ENCODE results near the gene IGFBPL1.

IGFBPL1 gene

GRCh38 chr9:38375572-38375963 is 48.7 kb downstream of the IGFBPL1 start:
- DNase-seq, result no peak

- no peak for DNase-seq
Observed at GRCh38 chr9:38374847-38375571, 49.2 kb downstream of the IGFBPL1 start.

- DNase-seq, result no peak
Observed at GRCh38 chr9:38373679-38374078, 50.6 kb downstream of the IGFBPL1 start.

- no peak for DNase-seq
Observed at GRCh38 chr9:38372762-38373619, 51.3 kb downstream of the IGFBPL1 start.

GRCh38 chr9:38371495-38371894 is 52.8 kb downstream of the IGFBPL1 start:
- peak; percentile 12 to 36 for DNase-seq

GRCh38 chr9:38370176-38370575 is 54.1 kb downstream of the IGFBPL1 start:
- no peak for DNase-seq

GRCh38 chr9:38368731-38369130 is 55.5 kb downstream of the IGFBPL1 start:
- no peak for DNase-seq

- DNase-seq, result no peak
Observed at GRCh38 chr9:38367898-38368297, 56.4 kb downstream of the IGFBPL1 start.

- no peak for DNase-seq
Observed at GRCh38 chr9:38363589-38363925, 60.7 kb downstream of the IGFBPL1 start.

- DNase-seq, result peak; percentile 14 to 23
Observed at GRCh38 chr9:38362852-38363588, 61.2 kb downstream of the IGFBPL1 start.

GRCh38 chr9:38361473-38361850 is 62.8 kb downstream of the IGFBPL1 start:
- DNase-seq, result no peak

GRCh38 chr9:38360839-38361472 is 63.3 kb downstream of the IGFBPL1 start:
- DNase-seq, result no peak

- no peak for DNase-seq
Observed at GRCh38 chr9:38359689-38360385, 64.4 kb downstream of the IGFBPL1 start.

GRCh38 chr9:38359297-38359653 is 65.0 kb downstream of the IGFBPL1 start:
- DNase-seq, result no peak

- DNase-seq, result no peak
Observed at GRCh38 chr9:38358390-38359296, 65.6 kb downstream of the IGFBPL1 start.

GRCh38 chr9:38357350-38358114 is 66.7 kb downstream of the IGFBPL1 start:
- no peak for DNase-seq

- no peak for DNase-seq
Observed at GRCh38 chr9:38356851-38357250, 67.4 kb downstream of the IGFBPL1 start.
